HG03095 (cell line): Measurements from ENCODE around the gene MAPK4.
"Not testable (repeated sequence)": the region's sequence is repeated elsewhere in the genome, so short reads cannot be mapped to it uniquely, and the experiment has no call there.

ENCODE experiments used
- ATAC-seq: cut with Tn5 transposase; IDR thresholded peaks from one replicate; pipeline ENCODE4 v1.9.1; 2021; ENCODE audit warnings: moderate library complexity; ENCODE audit not compliant: unreplicated experiment

The MAPK4 gene

DNA sequence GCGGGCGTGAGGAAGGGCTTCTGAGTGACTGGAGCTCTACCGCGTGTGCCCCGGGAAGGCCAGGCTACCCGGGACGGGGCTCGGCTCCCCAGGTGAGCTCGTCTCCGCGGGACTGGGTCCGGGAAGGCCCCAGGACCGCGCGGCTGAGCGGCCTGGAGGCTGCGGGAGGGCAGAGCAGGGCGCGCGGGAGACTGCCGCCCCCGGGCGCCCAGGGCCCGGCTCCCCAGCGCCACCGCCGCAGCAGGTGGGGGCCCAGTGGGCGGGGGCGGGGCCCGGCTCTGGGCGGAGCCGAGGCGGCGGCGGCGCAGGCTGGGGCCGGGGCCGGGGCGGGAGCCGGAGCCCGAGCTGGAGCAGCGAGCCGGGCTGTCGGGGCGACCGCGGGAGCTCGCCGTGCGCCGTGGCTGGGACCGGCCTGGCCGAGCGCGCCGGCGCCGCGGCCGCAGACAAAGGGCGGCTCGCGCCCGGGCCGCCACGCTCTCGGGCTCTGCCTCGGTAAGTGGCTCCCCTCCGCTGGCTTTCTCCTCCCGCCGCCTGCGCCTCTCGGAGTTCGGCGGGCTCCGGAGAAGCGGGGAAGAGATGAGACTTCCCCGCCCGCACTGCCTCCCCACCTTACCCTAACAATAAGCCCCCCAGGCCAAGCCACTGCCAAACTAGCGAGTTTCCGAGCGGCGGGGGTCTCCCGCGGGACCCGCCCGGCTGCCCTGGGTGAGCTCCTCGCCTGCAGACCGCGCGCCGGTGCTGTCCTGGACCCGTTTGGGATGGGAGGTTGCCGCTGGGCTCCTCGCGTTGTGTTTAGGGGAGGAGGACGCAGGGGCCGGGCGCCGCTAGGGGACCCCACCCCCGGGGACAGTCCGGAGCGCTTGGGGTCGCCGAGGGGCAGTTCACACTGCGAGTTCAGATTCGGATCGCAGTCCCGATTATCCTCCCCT lies at the start of gene MAPK4:
Gene MAPK4, plus strand, starts transcription at position 336 of the 929 bp plus-strand sequence. CDS start 103,872 bp downstream, outside the sequence.
- ATAC-seq: no peak

GRCh38 chr18:50517277-50517676 lies 42.6 kb upstream of the MAPK4 start:
- ATAC-seq: not testable (repeated sequence)

DNA sequence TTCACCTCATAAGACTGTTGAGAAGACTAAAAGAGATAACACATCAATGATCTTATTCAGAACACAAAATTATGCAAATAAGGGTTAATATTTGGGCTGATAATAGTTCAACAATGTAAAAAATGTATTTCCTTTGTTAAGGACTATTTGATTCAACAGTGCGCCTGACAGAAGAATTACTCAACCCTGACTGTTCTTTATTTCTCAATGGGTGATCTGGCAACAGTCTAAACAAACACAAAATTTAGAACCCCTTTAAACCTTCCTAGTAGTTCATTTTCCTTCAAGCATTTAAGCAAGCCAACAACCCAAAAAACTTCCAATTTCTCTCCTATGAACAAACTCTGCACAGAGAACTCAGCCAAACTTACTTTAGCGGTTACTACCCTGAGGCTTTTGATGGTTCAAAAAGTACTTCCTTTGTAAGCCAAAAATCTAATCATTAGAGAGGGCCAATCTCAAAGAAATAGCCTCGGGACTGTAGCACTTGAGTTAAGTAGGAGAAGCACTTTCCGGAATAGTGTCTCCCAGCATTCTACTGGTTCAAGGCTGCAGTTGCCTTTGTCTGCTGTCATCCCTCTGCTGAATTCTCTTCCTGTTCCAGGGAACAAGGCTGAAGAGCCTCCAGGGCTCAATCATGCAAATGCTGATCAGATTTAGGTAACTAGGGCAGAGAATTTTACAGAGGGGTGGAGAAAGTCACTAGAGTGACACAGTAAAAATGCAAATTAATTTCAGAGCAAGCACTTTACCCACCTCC lies 40.9 kb upstream of the MAPK4 start:
- no peak for ATAC-seq

GRCh38 chr18:50523165-50523564 lies 36.7 kb upstream of the MAPK4 start:
- ATAC-seq: no peak

GRCh38 chr18:50527636-50528307 lies 32.1 kb upstream of the MAPK4 start:
- no peak for ATAC-seq

DNA sequence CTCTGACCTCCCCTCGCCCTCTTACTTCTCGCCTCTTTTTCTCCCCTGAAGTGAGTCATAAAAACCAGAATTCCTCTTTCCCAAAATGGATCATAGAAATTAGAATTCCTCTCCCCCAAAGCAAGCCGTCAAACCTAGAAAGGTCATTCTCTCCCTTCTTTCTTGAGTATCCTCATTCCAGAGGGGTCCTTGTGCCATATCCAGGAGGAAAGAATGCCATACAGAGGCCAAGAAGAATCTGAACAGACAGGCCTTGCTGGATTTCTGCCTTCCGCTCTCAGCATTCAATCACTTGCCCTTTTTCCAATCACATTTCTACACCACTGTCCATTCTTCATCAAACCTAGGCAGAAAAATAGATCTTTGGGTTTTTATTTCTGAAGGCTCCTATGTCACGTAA lies 31.1 kb upstream of the MAPK4 start:
- ATAC-seq: no peak

GRCh38 chr18:50533822-50534221 lies 26.1 kb upstream of the MAPK4 start:
- ATAC-seq: not testable (repeated sequence)

- not testable (repeated sequence) for ATAC-seq
Observed at GRCh38 chr18:50544476-50544875, 15.4 kb upstream of the MAPK4 start.

DNA sequence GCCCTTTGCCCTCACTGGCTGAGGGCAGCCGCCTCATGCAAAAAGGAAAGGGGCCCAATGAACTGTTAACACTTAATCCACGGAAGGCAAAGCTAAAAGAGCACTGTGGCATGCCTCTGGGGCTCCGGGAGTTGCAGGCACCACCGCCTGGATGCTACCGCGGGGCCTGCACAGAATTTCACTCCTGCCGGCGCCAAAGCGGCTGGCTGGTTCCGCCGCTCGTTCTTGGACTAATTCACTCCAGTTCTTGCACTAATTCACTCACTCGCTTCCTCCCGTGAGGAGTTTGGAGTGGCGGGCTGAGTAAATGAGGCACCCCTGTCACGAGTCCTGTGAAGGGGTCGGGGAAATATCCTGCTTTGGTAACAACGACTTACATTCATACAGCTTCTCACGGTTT lies 14.0 kb upstream of the MAPK4 start:
- no peak for ATAC-seq

DNA sequence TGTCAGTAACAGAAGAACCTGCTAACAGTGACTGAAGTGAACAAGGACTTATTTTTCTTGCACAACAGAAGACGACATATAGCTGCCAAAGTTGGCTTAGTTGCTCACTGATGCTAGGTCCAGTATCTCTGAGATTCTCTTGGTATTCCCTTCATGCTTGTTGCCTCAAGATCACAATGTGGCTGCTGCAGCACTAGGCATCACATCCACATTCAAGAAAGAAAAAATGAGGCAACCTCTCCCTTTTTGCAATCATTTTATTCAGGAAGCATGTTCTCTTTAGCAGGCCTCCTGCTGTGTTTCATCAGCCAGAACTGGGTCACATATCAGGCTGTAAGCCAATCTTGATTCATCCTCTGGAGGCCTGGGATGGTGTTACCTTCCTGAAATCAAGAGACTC lies 11.7 kb upstream of the MAPK4 start:
- ATAC-seq: no peak

- ATAC-seq: not testable (repeated sequence)
Observed at GRCh38 chr18:50551651-50552050, 8.2 kb upstream of the MAPK4 start.

DNA sequence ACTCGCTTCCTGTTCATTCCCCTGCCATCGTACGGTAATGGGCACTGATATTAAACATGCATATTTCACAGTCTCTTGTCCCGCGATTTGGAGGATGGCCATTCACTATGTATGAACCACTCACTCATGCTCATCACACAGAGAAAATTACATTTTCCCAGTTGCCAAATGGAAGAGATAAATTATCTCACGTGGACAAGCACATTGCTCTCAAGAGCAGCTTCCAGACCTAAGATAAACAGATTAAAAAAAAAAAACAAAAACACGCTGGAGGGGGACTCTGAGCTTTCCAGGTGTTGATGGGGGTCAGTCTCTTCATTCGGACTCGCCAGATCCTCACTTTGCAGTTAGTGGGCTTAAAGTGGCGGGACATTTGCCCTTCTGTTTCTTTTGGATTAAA lies 1.7 kb upstream of the MAPK4 start:
- no peak for ATAC-seq

GRCh38 chr18:50558948-50559751 lies 737 bp upstream of the MAPK4 start:
- ATAC-seq: no peak

DNA sequence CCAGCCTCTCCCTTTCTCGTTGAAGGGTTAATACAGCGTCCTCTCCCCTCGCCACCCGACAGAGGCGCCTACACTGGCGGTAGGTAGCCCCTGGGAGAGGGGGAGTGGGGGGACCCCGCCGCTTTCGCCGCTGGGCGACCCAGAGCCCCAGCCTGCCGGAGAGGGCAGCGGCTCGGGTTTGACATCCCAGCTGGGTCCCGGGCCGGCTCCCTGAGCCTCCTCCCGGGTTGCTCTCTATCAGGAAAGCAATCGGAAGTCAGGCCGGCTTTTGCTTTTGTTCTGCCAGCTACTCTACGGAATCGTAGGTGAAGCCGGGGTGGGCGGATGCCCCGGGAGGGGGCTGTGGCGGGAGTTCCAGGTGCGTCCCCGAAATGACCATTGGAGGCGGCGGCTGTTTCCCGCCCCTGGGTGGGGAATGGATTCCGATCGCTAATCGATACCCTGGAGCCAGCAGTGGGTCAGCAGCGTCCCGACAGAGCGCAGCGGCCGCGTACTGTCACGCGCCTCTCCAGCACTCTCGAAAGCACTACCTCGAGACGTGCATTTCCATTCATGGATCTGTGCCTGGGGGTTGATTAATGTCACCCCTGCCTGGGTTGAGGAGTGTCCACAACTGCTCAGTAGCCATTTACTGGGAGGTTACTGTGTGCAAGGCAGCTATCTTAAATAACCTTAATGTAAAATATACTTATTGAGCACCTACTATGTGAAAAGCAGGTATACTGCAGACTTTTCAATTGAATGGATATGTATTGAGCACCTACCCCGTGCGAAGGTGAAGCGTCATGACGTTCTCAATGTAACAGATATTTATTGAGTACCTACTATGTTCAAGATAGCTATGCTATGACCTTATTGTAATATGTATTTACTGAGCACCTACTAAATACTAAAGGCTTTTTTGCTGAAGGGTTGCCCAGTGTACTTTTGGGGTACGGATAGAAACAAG lies 1.1 kb downstream of the MAPK4 start:
- no peak for ATAC-seq

DNA sequence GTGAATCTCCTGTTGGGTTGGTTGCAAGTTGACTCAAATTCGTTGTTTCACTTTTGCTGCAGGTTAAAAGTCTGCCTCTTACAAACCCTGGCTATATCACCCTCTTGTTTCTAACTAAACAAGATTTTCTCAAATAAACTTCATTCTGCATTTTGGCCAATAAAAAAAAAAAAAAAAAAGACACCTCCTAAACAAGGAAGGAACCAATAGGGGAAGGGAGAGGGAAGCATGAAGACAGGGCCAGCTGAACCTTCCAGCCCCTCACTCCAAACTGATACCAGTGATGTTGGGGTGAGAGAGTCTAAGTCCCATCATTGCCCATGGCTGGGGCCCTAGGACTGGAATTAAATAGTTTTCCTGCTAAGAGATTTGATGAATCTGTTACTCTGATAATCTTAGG lies 2.4 kb downstream of the MAPK4 start:
- ATAC-seq: not testable (repeated sequence)

DNA sequence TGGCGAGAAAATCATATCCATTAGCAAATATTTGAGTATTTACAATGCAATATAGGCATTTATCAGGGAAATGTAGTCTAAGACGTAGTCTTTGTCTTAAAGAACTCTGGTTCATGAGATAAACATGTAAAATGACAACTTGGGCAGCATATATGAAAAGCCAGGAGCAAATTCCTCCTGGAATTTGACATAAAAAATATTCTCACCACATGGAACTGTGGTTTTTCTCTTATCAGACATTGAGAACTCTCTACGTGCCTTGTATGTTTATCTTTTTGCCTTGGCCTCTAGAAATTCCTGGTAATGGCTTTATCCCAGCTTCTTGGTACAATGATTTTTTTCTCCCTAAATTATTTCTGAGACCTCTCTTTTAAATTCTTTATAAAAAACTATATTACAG lies 2.8 kb downstream of the MAPK4 start:
- no peak for ATAC-seq

GRCh38 chr18:50563376-50563775 lies 3.5 kb downstream of the MAPK4 start:
- ATAC-seq: no peak

GRCh38 chr18:50569930-50570329 lies 10.0 kb downstream of the MAPK4 start:
- no peak for ATAC-seq

- no peak for ATAC-seq
Observed at GRCh38 chr18:50571606-50572005, 11.7 kb downstream of the MAPK4 start.
